Measurements from ENCODE around the gene SURF2.

Gene SURF2

DNA sequence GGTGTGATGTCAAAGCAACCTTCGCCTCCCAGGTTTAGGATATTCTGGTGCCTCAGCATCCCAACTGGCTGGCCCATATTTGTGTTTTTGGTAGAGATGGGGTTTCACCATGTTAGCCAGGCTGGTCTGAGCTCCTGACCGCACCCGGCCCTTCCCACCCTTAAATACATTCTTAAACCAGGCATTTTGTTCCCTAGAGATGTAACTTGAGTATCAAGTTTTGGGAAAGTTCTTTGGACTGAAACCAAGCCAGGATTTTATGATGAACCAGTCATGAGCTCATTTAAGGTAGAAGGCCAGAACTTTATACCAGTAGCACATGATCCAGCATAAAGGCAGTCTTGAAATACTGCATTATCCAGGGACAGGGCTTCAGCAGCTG lies 4.8 kb upstream of the SURF2 start:
- in situ Hi-C loops (cut with HindIII; ENCODE audit: low pct_ligation_motif_present, low pct_unique_long_range_greater_than_20kb, low sequenced_read_pairs) = no loop called here
- DNase-seq = no peak

DNA sequence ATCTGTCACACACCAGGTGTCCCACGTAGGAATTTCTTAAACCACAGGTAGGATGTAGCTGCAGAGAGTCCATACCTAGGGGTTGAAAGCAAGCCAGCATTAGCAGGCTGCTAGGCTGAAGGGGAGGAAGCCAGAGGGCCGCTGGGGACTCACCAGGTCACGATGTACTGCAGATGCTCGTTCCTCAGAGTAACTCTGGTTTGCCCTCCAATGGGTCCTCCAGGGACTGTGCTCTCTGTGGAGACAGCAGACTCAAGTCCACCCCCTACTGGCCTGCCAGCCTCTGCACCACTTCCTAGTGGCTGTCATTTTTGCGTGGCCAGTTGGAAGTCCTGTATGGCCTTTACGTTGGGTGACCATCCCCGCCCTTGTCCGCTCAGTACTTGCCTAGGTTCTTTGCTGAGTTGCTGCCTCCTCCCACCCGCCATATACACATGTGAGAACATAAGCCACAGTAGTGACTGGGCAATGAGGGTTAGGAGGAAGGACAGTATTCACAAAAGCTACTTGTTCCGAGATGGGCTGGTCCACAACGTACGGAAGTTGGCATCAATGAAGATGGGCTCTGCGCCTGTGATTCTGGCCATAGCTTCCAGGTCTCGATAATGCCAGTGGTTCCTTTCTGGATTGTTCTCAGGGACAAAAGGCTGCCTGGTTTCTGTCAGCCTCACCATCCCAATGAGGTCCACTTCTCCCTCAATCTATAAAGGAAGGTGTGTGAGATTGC lies 4.3 kb upstream of the SURF2 start:
- in situ Hi-C loops (cut with HindIII; ENCODE audit: low pct_ligation_motif_present, low pct_unique_long_range_greater_than_20kb, low sequenced_read_pairs) = no loop called here
- peak; percentile 59 for DNase-seq

GRCh38 chr9:133352635-133353340 lies 3.6 kb upstream of the SURF2 start:
- in situ Hi-C loops (cut with HindIII; ENCODE audit: low pct_ligation_motif_present, low pct_unique_long_range_greater_than_20kb, low sequenced_read_pairs) = no loop called here
- no peak for DNase-seq

DNA sequence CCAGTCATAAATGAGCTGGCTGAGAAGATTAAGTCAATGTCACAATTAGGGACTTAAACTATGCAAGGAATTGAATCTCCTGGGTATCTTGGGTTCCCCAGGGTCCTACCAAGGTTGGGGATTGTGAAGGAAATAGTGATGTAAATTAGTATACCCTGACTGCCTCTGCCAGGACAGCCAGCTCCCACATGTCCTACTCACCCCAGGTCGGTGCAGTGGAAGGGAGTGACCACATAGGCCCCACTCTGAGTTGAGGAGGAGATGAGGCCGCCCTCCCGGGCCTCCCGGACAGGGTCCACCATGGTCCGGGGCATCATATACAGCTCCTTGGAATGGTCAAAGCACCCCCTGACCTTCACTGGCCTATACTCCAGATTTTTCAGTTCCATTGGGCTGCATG lies 2.8 kb upstream of the SURF2 start:
- no peak for DNase-seq
- in situ Hi-C loops (cut with HindIII; ENCODE audit: low pct_ligation_motif_present, low pct_unique_long_range_greater_than_20kb, low sequenced_read_pairs) = no loop called here

DNA sequence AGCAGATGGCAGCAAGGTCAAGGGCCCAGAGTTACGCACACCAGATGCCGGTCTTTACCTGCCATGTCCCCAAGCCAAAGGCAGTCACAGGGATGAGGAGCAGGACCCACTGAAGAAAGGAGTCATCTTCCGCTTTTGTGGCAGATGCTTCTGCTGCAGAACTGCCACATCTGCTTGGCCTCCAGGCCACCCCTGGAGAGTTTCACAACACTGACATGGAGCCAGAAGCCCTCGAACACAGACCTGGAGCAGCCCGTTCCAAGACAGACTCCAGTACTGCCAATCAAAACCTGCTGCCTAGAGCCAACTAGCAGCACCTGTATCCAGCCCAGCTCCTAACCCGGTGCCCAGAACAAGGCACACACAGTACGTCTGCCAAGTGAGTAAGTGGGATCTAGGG lies 1.6 kb upstream of the SURF2 start:
- DNase-seq = no peak
- in situ Hi-C loops (cut with HindIII; ENCODE audit: low pct_ligation_motif_present, low pct_unique_long_range_greater_than_20kb, low sequenced_read_pairs) = no loop called here

- in situ Hi-C loops (cut with HindIII; ENCODE audit: low pct_ligation_motif_present, low pct_unique_long_range_greater_than_20kb, low sequenced_read_pairs) = no loop called here
- DNase-seq = peak; percentile 11
Observed at GRCh38 chr9:133355881-133356357, 431 bp upstream of the SURF2 start.

GRCh38 chr9:133357656-133358055 lies 1.3 kb downstream of the SURF2 start:
- in situ Hi-C loops (cut with HindIII; ENCODE audit: low pct_ligation_motif_present, low pct_unique_long_range_greater_than_20kb, low sequenced_read_pairs) = no loop called here
- no peak for DNase-seq

DNA sequence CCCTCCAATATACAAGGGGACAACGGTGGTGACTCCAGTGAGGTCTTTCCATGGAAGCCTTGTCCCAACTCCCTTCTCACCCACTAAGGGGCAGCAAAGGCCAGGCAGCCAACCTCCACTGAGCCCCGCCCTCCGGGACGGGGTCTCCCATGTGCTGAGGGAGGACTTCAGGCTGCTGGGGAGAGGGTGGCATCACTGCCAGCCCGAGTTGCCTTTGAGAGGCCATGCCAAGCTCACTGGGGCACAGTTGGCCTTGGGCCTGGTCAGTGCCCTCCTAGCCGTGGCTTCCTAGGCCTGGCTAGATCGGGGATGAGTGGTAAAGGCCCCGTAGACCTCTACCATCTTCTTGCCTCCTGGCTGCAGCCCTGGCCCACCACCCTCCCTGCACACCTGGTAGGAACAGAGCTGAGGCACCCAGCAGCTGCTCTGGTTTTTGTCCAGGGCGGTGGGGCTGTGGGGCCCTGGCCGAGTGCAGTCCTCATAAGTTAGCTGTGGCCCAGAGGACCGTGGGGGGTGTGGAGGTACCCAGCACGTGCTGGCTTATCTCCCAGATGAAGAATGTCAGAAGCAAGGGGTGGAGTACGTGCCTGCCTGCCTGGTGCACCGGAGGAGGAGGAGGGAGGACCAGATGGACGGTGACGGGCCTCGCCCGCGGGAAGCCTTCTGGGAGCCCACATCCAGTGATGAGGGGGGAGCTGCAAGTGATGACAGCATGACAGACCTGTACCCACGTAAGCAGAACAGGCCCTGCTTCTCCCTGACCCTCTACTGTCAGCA lies 3.2 kb downstream of the SURF2 start:
- no peak for DNase-seq
- in situ Hi-C loops (cut with HindIII; ENCODE audit: low pct_ligation_motif_present, low pct_unique_long_range_greater_than_20kb, low sequenced_read_pairs) = no loop called here

DNA sequence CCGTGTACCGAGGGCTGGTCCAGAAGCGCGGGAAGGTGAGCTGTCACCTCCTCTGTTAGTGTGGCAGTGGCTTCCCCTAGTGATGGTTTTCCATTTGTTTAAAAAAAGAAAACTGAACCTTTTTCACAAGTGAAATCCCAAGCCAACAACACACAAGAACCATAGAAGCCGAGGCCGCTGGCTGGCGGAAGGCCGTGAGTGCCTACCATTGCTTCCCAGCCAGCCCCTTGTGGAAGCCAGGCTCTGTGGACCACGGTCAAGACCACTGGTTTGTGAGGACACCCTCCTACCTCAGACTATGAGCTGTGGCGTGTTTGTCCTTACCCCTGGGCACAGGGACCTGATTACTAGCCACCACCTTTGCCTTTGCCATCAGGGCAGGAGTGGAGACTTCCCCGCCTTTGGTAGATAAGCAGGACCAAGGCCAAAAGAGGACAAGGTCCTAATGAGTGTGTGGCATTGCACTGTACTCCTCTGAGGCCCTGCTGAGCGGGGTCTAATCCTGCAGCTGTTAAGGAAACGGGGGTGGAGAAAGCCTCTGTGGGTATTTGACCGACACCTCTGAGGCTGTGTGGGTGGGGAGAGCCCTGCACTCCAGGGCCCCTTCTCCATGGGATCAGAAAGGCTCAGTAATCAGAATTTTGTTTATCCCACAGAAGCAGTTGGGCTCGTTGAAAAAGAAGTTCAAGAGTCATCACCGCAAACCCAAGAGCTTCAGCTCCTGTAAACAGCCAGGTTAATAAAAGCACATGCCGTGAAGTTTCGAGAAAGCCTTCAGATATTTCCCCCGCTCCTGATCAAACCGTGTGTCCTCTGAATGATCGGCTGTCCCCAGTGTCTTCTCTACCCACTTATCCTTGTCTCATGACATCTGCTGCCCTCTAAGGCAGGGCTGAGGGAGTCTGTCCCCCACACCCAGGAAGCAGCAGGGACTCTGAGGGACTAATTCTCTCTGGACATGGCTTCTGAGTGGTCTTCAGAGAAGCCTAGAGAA lies 4.3 kb downstream of the SURF2 start:
- in situ Hi-C loops (cut with HindIII; ENCODE audit: low pct_ligation_motif_present, low pct_unique_long_range_greater_than_20kb, low sequenced_read_pairs) = no loop called here
- no peak for DNase-seq

GRCh38 chr9:133361507-133362092 lies 5.2 kb downstream of the SURF2 start:
- no peak for DNase-seq
- in situ Hi-C loops (cut with HindIII; ENCODE audit: low pct_ligation_motif_present, low pct_unique_long_range_greater_than_20kb, low sequenced_read_pairs) = no loop called here

DNA sequence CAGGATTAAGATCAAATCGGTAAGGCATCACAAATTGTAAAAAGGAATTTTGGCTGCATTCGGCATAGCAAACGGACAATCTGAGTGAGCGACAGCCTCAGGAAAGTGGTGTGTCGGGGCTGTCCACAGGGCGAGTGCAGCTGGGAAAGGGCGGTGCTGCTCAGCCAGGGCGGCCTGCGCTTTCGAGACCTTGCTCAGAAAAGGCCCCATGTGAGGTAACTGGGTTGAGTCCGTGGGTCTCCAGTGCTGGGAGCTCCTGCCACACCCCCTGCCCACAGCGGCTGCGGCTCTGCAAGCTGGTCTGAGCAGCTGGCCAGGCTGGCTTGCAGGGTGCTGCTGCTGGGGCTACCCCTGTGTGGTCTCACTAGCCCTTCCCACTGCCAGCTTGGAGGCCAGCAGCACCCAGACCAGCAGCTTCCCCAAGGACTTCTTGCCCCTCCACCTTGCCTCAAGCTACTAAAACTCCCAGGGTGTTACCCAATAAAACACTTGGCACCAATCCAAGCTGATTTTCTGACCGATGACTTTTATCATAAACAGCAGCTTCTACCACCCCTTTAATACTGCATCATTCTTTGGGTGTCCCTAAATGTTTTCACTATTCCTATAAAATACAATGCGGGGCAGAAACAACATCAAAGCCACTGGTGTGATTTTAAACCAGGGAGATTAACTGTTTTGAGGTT lies 6.2 kb downstream of the SURF2 start:
- in situ Hi-C loops (cut with HindIII; ENCODE audit: low pct_ligation_motif_present, low pct_unique_long_range_greater_than_20kb, low sequenced_read_pairs) = no loop called here
- no peak for DNase-seq

GRCh38 chr9:133366435-133366834 lies 10.1 kb downstream of the SURF2 start:
- in situ Hi-C loops (cut with HindIII; ENCODE audit: low pct_ligation_motif_present, low pct_unique_long_range_greater_than_20kb, low sequenced_read_pairs) = no loop called here
- DNase-seq = no peak

GRCh38 chr9:133367221-133367620 lies 10.9 kb downstream of the SURF2 start:
- in situ Hi-C loops (cut with HindIII; ENCODE audit: low pct_ligation_motif_present, low pct_unique_long_range_greater_than_20kb, low sequenced_read_pairs) = no loop called here
- no peak for DNase-seq

- DNase-seq = no peak
- in situ Hi-C loops (cut with HindIII; ENCODE audit: low pct_ligation_motif_present, low pct_unique_long_range_greater_than_20kb, low sequenced_read_pairs) = no loop called here
Observed at GRCh38 chr9:133367778-133368177, 11.4 kb downstream of the SURF2 start.

DNA sequence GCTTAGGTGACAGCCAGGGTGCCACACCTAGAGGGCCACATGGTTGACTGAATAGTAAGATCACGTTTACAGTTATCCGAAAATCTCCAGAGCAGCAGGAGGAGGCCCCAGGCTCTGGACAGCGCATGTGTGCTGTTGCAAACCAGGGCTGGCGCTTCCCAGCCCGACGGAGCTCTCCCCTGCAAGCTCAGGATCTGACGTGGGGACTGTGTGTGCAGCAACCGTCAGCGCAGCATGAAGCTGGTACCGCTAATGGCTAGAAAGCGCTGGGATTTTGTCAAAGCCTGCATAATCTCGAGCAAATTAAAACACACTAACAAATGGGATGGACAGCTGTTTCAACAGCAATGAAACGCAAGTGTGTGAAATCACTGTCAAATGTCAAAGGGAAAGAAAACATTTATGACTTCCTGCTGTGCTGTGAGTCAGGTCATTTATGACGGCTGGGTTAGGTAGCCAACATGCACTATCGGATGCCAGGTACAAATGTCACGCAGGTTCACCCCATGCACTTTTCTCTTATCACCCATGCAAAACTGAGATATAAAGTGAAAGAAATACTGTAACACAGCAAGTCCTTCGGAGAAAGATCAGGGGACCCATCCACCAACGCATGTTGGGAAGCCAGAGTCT lies 12.0 kb downstream of the SURF2 start:
- DNase-seq = no peak
- in situ Hi-C loops (cut with HindIII; ENCODE audit: low pct_ligation_motif_present, low pct_unique_long_range_greater_than_20kb, low sequenced_read_pairs) = no loop called here

GRCh38 chr9:133369422-133369821 lies 13.1 kb downstream of the SURF2 start:
- no peak for DNase-seq
- in situ Hi-C loops (cut with HindIII; ENCODE audit: low pct_ligation_motif_present, low pct_unique_long_range_greater_than_20kb, low sequenced_read_pairs) = no loop called here

GRCh38 chr9:133369933-133370332 lies 13.6 kb downstream of the SURF2 start:
- in situ Hi-C loops (cut with HindIII; ENCODE audit: low pct_ligation_motif_present, low pct_unique_long_range_greater_than_20kb, low sequenced_read_pairs) = no loop called here
- DNase-seq = no peak
